GM12892 (cell line): Measurements from ENCODE around the gene ESR1.

Experiments used
- POLR2A ChIP-seq: IDR thresholded peaks from 2 replicates; pipeline ENCODE4 v1.6.1; 2011; ENCODE audit warnings: low read depth, low read length, control low read depth
- POLR2AphosphoS5 ChIP-seq: IDR thresholded peaks from 2 replicates; pipeline ENCODE4 v1.6.1; 2011; ENCODE audit warnings: low read depth, low read length, control low read depth

- TF ChIP-seq POLR2A = no peak
- TF ChIP-seq POLR2AphosphoS5 = no peak
These were observed 44.2 kb upstream of the ESR1 start for GRCh38 chr6:151763303-151763702.
